Cortex of kidney (tissue), 1 donor: Measurements from ENCODE around the gene PFAS.

Source experiments
- DNase-seq: peaks from one replicate; lab custom pipeline; 2025; lab: John Stamatoyannopoulos, UW

The PFAS gene

GRCh38 chr17:8268550-8269298 lies 19.6 kb downstream of the PFAS start:
- no peak for DNase-seq

DNA sequence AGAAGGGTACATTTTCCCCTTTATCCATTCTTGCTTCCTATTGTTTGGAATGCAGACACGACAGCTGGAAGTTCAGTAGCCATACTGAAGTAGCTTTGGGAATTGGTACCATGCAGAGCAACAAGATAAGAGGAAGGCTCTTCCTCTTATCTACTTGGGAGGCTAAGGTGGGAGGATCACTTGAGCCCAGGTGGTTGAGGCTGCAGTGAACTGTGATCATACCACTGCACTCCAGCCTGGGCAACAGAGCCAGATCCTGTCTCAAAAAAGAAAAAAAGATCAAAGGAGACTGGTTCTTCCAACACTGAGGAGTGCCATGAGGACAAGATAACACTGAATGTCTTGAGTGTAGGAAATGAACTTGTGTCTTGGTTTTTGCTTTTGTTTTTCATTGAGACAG lies 23.3 kb downstream of the PFAS start:
- no peak for DNase-seq

DNA sequence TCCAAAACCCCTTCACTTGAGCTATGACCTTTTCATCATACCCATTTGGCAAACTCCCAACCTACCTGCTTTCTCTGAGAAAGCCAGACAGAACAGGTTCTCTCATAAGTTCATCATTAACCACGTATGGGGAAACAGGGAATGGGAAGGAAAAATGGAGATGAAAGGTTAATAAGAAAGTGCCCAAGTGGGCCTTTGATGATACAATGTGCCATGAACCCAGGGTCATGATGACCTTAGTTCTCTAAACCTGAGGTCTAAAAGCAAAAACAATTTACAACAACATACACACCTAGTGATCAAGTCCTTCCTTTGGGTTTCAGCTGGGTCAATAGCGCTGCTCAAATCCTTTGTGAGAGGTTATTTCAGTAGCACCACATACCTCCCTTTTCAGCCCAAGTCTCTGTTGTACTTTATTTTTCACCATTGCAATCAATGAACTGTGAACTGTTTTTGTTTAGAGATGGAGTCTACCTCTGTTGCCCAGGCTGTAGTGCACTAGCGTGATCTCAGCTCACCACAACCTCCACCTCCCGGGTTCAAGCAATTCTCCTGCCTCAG lies 24.9 kb downstream of the PFAS start:
- DNase-seq = no peak

DNA sequence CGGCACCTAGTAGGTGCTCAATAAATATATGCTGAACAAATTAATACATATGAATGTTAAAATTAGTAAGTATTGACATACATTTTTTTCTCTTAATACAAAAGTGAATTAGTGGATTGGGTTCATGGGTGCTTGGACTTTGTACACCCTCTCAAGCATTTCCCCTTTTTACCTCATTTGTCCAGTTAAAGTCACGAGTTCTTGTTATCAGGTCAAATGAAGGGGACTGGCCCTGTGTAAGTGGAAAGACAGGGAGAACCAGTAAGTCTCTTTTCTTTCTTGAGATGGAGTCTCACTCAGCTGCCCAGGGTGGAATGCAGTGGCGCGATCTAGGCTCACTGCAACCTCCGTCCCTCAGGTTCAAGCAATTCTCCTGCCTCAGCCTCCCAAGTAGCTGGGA lies 25.7 kb downstream of the PFAS start:
- DNase-seq = no peak

GRCh38 chr17:8275421-8276290 lies 26.6 kb downstream of the PFAS start:
- no peak for DNase-seq

GRCh38 chr17:8277317-8277716 lies 28.2 kb downstream of the PFAS start:
- DNase-seq = no peak

DNA sequence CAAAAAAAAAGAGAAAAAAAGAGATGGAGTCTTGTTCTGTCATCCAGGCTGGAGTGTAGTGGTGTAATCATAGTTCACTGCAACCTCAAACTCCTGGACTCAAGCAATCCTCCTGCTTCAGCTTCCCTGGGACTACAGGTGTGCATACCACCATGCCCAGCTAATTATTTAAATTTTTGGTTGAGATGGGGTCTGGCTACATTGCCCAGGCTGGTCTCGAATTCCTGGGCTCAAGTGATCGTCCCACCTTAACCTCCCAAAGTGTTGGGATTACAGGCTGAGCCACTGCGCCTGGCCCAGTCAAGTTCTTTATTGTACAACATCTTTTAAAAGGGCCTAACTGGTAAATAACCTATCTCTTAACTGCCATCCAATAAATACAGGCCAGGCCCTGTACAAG lies 33.3 kb downstream of the PFAS start:
- no peak for DNase-seq

DNA sequence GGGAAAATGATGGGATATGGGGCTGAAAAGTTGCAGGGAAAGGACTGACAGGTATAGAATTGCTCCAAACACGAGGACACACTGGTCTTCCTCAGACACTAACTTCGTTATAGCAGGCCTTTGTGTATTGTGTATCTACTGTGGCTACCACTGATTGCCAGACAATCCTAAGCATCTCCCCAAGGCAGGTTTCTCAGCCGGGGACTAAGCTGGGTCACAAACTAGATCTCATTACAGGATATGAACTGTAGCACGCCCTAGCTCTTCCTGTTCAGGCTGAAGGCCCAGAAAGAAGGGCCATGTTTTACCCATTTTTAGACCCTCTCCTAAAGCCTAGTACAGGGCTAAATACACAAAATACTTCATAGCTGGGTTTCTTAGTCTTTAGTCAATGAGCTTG lies 34.3 kb downstream of the PFAS start:
- DNase-seq = no peak

GRCh38 chr17:8284126-8284525 lies 35.0 kb downstream of the PFAS start:
- DNase-seq = no peak

DNA sequence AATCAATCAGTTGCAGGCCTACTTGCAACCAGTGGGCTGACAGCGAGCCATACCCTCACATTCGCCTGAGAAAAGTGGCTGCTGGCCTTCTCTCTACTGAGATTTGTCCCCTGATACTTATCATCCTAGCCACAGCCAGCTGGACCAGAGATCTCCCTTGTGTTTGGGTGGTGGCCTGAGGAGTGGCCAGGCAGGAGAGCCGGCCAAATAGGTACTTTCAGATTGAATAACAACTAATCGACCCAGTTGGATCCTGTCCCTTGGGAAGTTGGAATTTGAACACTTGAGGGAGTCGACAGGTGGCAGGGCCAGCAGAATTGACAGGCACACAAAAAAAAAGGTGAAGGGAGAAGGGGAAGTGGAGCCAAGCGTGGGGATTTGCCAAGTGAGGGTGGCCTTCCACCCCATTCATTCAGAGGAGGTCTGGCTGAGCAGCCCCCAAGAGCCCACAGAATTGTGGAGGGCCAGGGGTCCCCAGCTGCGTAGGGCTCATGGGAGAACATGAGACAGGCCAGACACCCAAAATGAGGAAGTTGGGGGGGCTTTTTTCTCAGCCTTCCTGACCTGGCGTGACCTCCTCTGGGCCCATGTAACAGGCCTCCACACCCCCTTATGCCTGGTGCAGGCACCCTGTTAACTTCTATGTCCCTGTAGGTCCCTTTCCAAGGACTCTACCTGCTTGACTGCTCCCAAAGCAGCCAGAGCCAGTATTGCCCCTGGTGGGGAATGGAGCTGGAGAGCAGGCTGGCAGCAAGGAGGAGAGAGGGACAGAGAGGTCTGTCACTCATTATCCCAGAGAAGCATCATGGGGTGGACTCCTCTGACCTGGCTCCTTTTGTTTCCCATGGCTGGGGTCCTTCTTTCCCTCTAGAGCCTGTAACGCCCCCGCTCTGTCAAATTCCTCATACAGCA lies 36.4 kb downstream of the PFAS start:
- no peak for DNase-seq

DNA sequence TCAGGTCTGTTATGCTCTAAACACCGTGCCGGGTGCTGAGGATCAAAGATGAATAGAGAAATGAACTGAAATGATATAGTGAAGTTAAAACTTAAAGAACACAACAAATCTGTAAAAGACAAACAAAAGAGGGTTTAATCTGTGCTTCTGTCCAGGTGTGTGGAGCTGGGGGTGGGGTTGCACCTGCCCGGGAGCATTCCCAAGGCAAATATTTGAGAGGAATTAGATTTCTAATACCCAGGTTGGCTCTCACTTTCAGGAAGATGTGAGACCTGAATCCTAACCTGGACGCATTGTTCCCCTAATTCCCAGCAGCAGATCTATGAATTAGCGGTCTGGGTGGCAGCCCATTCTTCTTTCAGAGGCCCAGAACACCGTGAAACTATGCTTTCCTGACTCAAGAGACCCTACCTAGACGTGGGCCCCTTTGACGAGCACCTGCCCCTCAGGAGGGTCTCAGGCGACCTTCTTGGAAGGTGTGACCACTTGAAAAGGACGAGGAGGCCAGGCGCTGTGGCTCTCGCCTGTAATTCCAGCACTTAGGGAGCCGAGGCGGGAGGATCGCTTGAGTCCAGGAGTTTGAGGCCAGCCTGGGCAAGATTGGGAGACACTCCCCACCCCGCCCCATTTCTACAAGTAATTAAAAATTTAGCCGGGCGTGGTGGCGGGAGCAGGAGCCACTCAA lies 38.7 kb downstream of the PFAS start:
- no peak for DNase-seq

DNA sequence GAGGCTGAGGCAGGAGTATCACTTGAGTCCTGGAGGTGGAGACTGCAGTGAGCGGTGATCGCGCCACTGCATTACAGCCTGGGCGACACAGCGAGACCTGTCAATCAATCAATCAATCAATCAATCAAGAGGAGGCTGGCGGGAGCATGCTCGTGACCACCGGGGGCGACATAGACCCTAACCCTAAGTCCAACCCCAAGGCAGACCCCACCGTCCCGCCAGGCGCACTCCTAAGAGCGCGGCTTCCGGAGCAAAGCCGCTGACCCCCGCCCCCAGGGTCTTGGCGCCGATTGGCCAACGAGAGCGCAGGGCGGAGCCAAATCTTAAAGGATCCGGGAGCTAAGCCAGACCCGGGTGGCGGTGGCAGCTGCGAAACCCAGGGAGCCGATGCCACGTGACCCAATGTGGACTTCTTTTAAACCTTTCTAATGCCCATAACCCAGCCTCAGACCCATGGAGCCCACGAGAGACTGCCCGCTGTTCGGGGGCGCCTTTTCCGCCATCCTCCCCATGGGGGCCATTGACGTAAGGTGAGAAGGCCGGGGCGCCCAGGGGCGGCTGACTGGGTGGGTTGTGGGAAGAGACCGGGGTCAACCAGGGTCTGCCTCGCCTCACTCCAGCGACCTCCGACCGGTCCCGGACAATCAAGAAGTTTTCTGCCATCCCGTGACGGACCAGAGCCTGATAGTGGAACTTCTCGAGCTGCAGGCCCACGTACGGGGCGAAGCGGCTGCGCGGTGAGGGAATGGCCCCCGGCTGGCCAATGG lies 39.4 kb downstream of the PFAS start, which contains the start of gene RANGRF:
Gene RANGRF, plus strand, starts transcription at position 335 of the 767 bp plus-strand sequence. Its CDS starts 119 bp downstream, at position 454.
- no peak for DNase-seq

- DNase-seq = no peak
Observed at GRCh38 chr17:8289103-8289397, 40.0 kb downstream of the PFAS start.

DNA sequence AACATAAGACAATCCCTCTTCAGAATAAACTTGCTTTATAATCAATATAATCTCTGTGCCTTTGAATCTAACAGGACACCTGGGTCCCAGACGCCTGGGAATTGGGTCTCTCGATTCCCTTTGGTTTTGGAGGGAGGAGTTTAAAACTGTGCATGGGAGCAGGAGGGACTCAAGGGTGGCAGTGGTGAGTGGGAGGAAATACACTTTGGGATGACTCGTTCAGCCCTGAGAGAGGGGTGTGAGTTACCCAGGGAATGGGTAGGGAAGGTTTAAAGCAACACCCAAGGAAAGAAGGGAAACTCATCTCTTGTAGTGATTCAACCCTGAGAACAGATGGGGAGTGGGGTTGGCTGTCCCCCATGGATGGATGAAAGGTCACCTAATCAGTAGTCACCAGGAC lies 41.0 kb downstream of the PFAS start:
- DNase-seq = no peak

- DNase-seq = no peak
Observed at GRCh38 chr17:8292639-8293395, 43.7 kb downstream of the PFAS start.

GRCh38 chr17:8294361-8294760 lies 45.3 kb downstream of the PFAS start:
- no peak for DNase-seq

DNA sequence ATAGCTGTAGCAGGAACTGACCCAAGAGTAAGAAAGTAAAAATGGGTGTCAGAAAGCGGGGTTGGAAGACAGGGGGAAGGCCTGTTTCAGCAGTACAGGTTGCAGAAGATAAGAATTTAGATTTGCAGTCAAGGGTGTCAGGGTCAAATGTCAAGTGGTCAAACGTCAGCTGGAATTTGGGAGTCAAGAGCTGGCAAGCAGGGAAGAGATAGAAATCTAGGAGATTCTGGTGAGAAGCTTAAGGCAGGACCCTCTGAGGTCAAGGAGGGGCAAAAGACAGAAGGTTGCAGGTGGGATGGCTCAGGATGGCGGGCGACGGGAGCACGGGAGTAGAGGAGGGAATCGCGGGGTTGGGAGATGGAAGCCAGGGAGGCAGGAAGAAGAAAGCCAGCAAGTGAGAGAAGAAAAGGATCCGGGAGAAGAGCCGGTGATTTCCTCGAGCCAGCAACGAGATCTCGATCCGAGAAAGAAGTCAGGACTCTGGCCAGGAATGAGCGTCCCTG lies 45.8 kb downstream of the PFAS start:
- no peak for DNase-seq

DNA sequence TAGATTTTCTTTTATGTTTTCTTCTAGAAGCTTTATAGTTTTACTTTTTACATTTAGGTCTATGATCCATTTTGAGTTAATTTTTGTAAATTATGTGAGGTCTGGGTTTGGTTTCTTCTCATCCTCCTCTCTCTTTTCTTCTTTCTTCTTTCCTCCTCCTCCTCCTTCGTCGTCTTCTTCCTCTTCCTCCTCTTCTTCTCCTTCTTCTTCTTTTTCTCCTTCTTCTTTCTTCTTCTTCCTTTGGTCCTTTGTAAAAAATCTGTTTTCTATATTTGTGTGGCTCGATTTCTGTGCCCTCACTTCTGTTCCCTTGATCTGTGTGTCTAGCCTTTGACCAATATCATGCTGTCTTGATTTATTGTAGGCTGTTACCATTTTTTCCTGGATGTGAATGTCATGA lies 51.1 kb downstream of the PFAS start:
- DNase-seq = no peak

DNA sequence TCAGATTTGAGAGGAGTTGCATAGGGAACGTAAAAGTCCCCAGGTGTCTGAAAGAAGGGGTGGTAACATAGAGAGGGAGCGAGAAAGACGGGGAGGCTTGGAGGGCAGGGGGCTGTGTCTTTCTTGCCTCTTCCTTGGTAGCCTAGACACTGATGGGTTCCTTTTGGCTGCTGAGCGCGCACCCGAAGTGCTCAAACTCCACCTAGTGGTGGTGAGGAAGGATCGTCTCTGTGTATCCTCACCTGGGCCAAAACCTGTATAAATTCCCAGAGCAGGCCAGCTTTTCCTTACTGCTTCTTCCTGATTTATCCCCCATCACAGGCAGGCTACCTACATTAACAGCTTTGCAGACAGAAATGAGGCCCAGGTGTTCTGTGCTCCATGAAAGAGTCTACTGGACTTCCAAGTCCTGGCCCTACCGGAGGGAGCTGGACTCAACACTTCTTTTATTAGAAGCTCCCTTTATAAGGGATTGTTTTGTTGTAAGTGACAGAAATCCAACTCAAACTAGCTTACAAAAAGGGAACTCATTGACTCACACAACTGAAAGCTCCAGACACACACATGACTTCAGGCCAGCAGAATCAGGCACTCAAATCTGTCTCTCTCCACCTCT lies 51.6 kb downstream of the PFAS start:
- DNase-seq = no peak
